ENCODE results near the gene KRT35. TPM values are rescaled to one million over a fixed set of nuclear protein-coding genes. Genes with fewer than 3 reads are reported as not detected.

The KRT35 gene
- total and polyA plus RNA-seq, 2 experiments from 2014 or later = not detected

DNA sequence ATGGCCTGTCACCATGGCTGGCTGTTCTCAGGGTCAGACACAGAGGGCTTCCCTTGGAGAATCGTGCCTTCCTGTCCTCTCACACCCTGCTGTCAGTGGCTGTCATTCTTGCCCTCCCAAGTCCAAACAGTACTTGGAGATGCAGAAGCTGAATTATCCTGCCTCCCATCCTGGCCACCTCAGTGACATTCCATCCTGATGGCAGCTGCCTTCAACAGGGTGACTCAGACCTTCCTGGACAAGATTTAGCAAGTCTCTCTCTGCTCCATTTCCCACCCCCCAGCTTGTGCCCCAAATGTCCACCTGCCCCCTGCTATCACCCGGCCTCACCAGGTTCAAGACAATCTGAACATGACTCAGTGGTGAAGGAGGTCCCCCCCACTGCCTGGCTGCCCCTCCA is 13.6 kb upstream of the KRT35 start:
- ATAC-seq = no peak
- no peaks in the 10 kb centered on the region for H3K36me3 ChIP-seq (ENCODE audit: insufficient read depth)
- H3F3A ChIP-seq (replicated peaks; ENCODE audit: low read depth) = no peaks in the 10 kb centered on the region
- H3K4me1 ChIP-seq (ENCODE audit: insufficient read depth) = no peaks in the 10 kb centered on the region; the same call in 1 of the 2 replicates
- peaks cover 7% of the 10 kb centered on the region for H3K27me3 Mint-ChIP-seq (ENCODE audit: insufficient read depth, low read depth, poor library complexity)
- H3K4me3 Mint-ChIP-seq = no peak overlapping the region
- TF ChIP-seq NANOG (IDR thresholded peaks at IDR 0.05; ENCODE audit: borderline replicate concordance) (no peak), ZNF114 (CRISPR knock-in tag; IDR thresholded peaks at IDR 0.05) (no peak), JUNB (IDR thresholded peaks at IDR 0.05; ENCODE audit: unreplicated experiment) (no peak), STAT1 (IDR thresholded peaks at IDR 0.05; ENCODE audit: unreplicated experiment) (no peak), EZH2phosphoT487 (IDR thresholded peaks at IDR 0.05; ENCODE audit: unreplicated experiment) (no peak), EZH2 (IDR thresholded peaks at IDR 0.05; ENCODE audit: low read depth, unreplicated experiment) (no peak), CREB1 (CRISPR knock-in tag; IDR thresholded peaks at IDR 0.05; ENCODE audit: low read depth) (no peak), ZNF331 (CRISPR knock-in tag; IDR thresholded peaks at IDR 0.05; ENCODE audit: low read depth) (no peak), POLR2AphosphoS5 (IDR thresholded peaks at IDR 0.05; ENCODE audit: low read depth) (no peak)
- TF ChIP-seq, protein P1, sequence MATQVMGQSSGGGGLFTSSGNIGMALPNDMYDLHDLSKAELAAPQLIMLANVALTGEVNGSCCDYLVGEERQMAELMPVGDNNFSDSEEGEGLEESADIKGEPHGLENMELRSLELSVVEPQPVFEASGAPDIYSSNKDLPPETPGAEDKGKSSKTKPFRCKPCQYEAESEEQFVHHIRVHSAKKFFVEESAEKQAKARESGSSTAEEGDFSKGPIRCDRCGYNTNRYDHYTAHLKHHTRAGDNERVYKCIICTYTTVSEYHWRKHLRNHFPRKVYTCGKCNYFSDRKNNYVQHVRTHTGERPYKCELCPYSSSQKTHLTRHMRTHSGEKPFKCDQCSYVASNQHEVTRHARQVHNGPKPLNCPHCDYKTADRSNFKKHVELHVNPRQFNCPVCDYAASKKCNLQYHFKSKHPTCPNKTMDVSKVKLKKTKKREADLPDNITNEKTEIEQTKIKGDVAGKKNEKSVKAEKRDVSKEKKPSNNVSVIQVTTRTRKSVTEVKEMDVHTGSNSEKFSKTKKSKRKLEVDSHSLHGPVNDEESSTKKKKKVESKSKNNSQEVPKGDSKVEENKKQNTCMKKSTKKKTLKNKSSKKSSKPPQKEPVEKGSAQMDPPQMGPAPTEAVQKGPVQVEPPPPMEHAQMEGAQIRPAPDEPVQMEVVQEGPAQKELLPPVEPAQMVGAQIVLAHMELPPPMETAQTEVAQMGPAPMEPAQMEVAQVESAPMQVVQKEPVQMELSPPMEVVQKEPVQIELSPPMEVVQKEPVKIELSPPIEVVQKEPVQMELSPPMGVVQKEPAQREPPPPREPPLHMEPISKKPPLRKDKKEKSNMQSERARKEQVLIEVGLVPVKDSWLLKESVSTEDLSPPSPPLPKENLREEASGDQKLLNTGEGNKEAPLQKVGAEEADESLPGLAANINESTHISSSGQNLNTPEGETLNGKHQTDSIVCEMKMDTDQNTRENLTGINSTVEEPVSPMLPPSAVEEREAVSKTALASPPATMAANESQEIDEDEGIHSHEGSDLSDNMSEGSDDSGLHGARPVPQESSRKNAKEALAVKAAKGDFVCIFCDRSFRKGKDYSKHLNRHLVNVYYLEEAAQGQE (IDR thresholded peaks at IDR 0.05; ENCODE audit: unreplicated experiment) = no peak
- TF ChIP-seq, protein P2, sequence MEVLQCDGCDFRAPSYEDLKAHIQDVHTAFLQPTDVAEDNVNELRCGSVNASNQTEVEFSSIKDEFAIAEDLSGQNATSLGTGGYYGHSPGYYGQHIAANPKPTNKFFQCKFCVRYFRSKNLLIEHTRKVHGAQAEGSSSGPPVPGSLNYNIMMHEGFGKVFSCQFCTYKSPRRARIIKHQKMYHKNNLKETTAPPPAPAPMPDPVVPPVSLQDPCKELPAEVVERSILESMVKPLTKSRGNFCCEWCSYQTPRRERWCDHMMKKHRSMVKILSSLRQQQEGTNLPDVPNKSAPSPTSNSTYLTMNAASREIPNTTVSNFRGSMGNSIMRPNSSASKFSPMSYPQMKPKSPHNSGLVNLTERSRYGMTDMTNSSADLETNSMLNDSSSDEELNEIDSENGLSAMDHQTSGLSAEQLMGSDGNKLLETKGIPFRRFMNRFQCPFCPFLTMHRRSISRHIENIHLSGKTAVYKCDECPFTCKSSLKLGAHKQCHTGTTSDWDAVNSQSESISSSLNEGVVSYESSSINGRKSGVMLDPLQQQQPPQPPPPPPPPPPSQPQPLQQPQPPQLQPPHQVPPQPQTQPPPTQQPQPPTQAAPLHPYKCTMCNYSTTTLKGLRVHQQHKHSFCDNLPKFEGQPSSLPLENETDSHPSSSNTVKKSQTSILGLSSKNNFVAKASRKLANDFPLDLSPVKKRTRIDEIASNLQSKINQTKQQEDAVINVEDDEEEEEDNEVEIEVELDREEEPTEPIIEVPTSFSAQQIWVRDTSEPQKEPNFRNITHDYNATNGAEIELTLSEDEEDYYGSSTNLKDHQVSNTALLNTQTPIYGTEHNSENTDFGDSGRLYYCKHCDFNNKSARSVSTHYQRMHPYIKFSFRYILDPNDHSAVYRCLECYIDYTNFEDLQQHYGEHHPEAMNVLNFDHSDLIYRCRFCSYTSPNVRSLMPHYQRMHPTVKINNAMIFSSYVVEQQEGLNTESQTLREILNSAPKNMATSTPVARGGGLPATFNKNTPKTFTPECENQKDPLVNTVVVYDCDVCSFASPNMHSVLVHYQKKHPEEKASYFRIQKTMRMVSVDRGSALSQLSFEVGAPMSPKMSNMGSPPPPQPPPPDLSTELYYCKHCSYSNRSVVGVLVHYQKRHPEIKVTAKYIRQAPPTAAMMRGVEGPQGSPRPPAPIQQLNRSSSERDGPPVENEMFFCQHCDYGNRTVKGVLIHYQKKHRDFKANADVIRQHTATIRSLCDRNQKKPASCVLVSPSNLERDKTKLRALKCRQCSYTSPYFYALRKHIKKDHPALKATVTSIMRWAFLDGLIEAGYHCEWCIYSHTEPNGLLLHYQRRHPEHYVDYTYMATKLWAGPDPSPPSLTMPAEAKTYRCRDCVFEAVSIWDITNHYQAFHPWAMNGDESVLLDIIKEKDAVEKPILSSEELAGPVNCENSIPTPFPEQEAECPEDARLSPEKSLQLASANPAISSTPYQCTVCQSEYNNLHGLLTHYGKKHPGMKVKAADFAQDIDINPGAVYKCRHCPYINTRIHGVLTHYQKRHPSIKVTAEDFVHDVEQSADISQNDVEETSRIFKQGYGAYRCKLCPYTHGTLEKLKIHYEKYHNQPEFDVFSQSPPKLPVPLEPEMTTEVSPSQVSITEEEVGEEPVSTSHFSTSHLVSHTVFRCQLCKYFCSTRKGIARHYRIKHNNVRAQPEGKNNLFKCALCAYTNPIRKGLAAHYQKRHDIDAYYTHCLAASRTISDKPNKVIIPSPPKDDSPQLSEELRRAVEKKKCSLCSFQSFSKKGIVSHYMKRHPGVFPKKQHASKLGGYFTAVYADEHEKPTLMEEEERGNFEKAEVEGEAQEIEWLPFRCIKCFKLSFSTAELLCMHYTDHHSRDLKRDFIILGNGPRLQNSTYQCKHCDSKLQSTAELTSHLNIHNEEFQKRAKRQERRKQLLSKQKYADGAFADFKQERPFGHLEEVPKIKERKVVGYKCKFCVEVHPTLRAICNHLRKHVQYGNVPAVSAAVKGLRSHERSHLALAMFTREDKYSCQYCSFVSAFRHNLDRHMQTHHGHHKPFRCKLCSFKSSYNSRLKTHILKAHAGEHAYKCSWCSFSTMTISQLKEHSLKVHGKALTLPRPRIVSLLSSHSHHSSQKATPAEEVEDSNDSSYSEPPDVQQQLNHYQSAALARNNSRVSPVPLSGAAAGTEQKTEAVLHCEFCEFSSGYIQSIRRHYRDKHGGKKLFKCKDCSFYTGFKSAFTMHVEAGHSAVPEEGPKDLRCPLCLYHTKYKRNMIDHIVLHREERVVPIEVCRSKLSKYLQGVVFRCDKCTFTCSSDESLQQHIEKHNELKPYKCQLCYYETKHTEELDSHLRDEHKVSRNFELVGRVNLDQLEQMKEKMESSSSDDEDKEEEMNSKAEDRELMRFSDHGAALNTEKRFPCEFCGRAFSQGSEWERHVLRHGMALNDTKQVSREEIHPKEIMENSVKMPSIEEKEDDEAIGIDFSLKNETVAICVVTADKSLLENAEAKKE (CRISPR knock-in tag; IDR thresholded peaks at IDR 0.05) = no peak
- TF ChIP-seq, protein P3, sequence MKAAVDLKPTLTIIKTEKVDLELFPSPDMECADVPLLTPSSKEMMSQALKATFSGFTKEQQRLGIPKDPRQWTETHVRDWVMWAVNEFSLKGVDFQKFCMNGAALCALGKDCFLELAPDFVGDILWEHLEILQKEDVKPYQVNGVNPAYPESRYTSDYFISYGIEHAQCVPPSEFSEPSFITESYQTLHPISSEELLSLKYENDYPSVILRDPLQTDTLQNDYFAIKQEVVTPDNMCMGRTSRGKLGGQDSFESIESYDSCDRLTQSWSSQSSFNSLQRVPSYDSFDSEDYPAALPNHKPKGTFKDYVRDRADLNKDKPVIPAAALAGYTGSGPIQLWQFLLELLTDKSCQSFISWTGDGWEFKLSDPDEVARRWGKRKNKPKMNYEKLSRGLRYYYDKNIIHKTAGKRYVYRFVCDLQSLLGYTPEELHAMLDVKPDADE (IDR thresholded peaks at IDR 0.05) = no peak
- TF ChIP-seq, protein P4, sequence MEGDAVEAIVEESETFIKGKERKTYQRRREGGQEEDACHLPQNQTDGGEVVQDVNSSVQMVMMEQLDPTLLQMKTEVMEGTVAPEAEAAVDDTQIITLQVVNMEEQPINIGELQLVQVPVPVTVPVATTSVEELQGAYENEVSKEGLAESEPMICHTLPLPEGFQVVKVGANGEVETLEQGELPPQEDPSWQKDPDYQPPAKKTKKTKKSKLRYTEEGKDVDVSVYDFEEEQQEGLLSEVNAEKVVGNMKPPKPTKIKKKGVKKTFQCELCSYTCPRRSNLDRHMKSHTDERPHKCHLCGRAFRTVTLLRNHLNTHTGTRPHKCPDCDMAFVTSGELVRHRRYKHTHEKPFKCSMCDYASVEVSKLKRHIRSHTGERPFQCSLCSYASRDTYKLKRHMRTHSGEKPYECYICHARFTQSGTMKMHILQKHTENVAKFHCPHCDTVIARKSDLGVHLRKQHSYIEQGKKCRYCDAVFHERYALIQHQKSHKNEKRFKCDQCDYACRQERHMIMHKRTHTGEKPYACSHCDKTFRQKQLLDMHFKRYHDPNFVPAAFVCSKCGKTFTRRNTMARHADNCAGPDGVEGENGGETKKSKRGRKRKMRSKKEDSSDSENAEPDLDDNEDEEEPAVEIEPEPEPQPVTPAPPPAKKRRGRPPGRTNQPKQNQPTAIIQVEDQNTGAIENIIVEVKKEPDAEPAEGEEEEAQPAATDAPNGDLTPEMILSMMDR (conservative IDR thresholded peaks at IDR 0.05; ENCODE audit: low read depth in 2 of 2) = no peak
- H2AFZ ChIP-seq = no peak overlapping the region
- H3K9me2 ChIP-seq (ENCODE audit: insufficient read depth) = no peaks in the 10 kb centered on the region; the same call in 1 of the 2 replicates
- no peak overlapping the region for H3K4me3 ChIP-seq
- DNase-seq (ENCODE audit: low spot score) = no peak
- H3K27ac ChIP-seq (ENCODE audit: low read depth) = no peak overlapping the region
- H3K27ac Mint-ChIP-seq = no peak overlapping the region
- H3K36me3 Mint-ChIP-seq (ENCODE audit: low read depth) = no peaks in the 10 kb centered on the region
- H3K27me3 ChIP-seq (ENCODE audit: insufficient read depth) = no peaks in the 10 kb centered on the region
- no peaks in the 10 kb centered on the region for H3K9me3 Mint-ChIP-seq
- H4K20me1 ChIP-seq (replicated peaks; ENCODE audit: insufficient read depth) = no peaks in the 10 kb centered on the region
- no peak overlapping the region for H3K4me2 ChIP-seq
- peaks cover 9% of the 10 kb centered on the region; the same call in 2 of the 3 replicates for H3K4me1 Mint-ChIP-seq
- H3K79me2 ChIP-seq (replicated peaks; ENCODE audit: insufficient read depth) = no peaks in the 10 kb centered on the region

All from GM23338 (cell line).